VCaP (cell line): ENCODE data around the gene SELENOS.

Experiments
- H3K27ac ChIP-seq: fragments of 450-650 bp; 2 replicates; pipeline ENCODE4 v1.5.1; 2017
- TF ChIP-seq, protein P1 (sequence below): fragments of 450-650 bp; conservative IDR thresholded peaks from 2 replicates; pipeline ENCODE4 v1.5.1; 2017; ENCODE audit warnings: mild to moderate bottlenecking, moderate library complexity

Gene SELENOS

GRCh38 chr15:101277038-101277822, at the start of gene SELENOS:
TSS of gene SELENOS (minus strand) at chr15:101277485. CDS start at chr15:101277417, 68 bp downstream.
- peak within 1 kb of the TSS; percentile 82 for H3K27ac ChIP-seq
- TF ChIP-seq, protein P1, sequence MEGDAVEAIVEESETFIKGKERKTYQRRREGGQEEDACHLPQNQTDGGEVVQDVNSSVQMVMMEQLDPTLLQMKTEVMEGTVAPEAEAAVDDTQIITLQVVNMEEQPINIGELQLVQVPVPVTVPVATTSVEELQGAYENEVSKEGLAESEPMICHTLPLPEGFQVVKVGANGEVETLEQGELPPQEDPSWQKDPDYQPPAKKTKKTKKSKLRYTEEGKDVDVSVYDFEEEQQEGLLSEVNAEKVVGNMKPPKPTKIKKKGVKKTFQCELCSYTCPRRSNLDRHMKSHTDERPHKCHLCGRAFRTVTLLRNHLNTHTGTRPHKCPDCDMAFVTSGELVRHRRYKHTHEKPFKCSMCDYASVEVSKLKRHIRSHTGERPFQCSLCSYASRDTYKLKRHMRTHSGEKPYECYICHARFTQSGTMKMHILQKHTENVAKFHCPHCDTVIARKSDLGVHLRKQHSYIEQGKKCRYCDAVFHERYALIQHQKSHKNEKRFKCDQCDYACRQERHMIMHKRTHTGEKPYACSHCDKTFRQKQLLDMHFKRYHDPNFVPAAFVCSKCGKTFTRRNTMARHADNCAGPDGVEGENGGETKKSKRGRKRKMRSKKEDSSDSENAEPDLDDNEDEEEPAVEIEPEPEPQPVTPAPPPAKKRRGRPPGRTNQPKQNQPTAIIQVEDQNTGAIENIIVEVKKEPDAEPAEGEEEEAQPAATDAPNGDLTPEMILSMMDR: no peak

- no peak overlapping the region for H3K27ac ChIP-seq
- TF ChIP-seq, protein P1: no peak
Observed at GRCh38 chr15:101326462-101327146, 49.3 kb upstream of the SELENOS start.

- TF ChIP-seq, protein P1: no peak
- no peak overlapping the region for H3K27ac ChIP-seq
Observed at GRCh38 chr15:101326026-101326315, 48.7 kb upstream of the SELENOS start.

DNA sequence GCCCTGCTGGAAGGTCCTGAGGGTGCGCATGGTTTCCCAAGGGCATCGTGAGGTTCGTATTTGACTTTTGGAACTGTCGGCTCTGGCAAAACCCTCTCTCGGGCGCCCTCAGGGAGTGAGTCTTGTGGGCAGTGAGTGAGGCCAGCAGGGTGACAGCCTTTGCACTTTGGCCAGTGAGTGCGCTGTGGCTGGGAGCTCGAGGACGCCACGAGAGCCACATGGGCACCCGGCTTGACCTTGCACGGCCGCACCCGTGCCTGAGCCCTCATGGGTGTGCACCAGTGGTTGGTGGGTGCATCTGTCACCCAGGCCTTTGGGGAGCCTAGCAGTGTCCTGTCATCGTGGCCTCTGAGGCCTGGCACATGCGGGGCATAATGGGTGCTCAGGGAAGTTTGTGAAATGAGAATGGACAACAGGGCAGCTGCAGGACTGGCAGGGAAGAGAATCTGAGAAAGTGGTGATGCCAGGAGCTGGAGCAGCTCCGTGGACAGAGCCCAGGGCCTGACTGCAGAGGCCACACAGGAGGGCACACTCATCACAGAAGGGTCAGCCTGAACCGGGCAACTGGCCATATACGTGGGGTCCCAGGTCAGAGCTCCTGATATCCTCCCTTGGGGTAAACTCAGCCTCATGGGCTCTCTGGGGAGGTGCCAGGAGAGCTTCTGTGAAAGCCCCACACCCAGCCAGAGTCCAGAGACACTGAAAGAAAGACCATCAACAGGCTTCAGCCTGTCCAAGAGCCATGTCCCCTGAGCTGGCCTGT, 48.2 kb upstream of the SELENOS start:
- TF ChIP-seq, protein P1: no peak

DNA sequence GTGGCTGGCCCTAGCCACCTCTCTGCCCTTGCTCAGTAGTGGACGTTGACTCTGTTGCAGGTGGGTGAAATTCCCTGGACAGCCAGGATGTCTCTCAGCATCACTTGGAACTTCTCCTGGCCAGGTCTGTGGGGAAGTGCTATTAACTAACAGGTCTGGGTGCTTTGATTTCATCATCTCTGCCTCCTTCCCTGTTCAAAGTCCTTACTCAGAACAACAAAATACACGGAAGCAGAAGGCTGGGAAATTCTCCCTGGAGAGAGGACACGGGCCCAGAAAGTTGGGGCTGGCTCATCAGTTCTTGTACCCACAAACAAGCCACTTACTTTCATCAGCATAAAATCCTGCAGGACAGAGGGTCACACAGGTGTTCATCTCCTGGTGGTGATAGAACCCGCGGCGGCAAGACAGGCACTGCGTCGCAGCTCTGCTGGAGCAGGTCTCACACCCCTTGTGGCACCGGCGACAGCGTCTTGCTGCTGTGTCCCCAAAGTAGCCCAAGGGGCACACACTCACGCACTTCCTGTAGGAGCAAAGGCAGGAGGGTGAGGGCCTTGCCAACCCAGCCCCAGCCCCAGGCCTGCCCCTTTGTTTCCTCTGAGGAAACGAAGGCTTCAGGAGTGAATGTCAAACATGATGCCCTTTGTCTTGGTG, 47.4 kb upstream of the SELENOS start:
- TF ChIP-seq, protein P1: no peak
- H3K27ac ChIP-seq: no peak overlapping the region

More for the DNA sequence above, 48.2 kb upstream of the SELENOS start:
- no peak overlapping the region for H3K27ac ChIP-seq

- no peak overlapping the region for H3K27ac ChIP-seq
- TF ChIP-seq, protein P1: no peak
Observed at GRCh38 chr15:101323793-101324523, 46.7 kb upstream of the SELENOS start.
